HG02623 (cell line): ENCODE data around the gene TUFM.
"Not testable (repeated sequence)": the region's sequence is repeated elsewhere in the genome, so short reads cannot be mapped to it uniquely, and the experiment has no call there.

ENCODE experiments used
- ATAC-seq: cut with Tn5 transposase; IDR thresholded peaks from one replicate; pipeline ENCODE4 v1.9.1; 2021; ENCODE audit warnings: moderate library complexity; ENCODE audit not compliant: unreplicated experiment

Gene TUFM

GRCh38 chr16:28802235-28803019 is 43.7 kb downstream of the TUFM start:
- not testable (repeated sequence) for ATAC-seq
